ENCODE data around the gene NECTIN4. TPM values are rescaled to one million over a fixed set of nuclear protein-coding genes. Genes with fewer than 3 reads are reported as not detected.

Gene NECTIN4
- total RNA-seq, 4 donors from 2014 or later = 52.7 to 161 (median 96.2) TPM

DNA sequence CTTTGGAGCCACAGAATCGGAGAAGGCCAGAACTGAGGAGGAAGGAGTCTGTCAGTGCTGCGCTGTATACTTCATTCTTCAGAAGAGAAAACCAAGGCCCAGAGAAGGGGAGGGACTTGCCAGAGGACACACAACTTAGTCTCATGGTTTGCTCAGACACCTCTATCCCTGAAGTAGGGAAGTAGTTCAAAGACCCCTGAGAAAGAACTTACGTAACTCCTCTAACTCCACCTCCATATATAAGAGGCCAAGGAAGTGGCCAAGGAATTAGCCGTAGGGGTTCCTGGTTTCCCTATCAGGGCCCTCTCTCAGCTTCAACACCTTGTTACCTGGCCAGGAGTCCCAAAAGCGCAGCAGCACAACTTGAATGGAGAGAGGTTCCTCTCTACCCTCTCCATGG lies 580 bp upstream of the NECTIN4 start:
- intact Hi-C loops (cut with DNase I) = loop anchor here (10.0 kb wide), 1 partner anchor 55 kb away; the partner anchor contains the start of gene TSTD1

GRCh38 chr1:161088587-161089110 lies 709 bp downstream of the NECTIN4 start:
- no peaks in the 10 kb centered on the region for H3K36me3 ChIP-seq
- H3K27ac ChIP-seq = peak overlapping the region; percentile 90 to 97 (median 94)
- no peaks in the 10 kb centered on the region for H3K27me3 ChIP-seq
- no peaks in the 10 kb centered on the region for H3K9me3 ChIP-seq
- TF ChIP-seq, protein P1, sequence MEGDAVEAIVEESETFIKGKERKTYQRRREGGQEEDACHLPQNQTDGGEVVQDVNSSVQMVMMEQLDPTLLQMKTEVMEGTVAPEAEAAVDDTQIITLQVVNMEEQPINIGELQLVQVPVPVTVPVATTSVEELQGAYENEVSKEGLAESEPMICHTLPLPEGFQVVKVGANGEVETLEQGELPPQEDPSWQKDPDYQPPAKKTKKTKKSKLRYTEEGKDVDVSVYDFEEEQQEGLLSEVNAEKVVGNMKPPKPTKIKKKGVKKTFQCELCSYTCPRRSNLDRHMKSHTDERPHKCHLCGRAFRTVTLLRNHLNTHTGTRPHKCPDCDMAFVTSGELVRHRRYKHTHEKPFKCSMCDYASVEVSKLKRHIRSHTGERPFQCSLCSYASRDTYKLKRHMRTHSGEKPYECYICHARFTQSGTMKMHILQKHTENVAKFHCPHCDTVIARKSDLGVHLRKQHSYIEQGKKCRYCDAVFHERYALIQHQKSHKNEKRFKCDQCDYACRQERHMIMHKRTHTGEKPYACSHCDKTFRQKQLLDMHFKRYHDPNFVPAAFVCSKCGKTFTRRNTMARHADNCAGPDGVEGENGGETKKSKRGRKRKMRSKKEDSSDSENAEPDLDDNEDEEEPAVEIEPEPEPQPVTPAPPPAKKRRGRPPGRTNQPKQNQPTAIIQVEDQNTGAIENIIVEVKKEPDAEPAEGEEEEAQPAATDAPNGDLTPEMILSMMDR (IDR thresholded peaks at IDR 0.05) = no peak
- TF ChIP-seq POLR2A (IDR thresholded peaks at IDR 0.05) = no peak
- intact Hi-C loops (cut with DNase I) = no loop called here
- H3K4me3 ChIP-seq = peak overlapping the region; percentile 50 to 65 (median 64)
- no peak for DNase-seq
- peaks cover 16 to 85% (median 18%) of the 10 kb centered on the region in 3 donors for H3K4me1 ChIP-seq
- WGBS, 2 donors = 41 to 86% methylated on average over 3 of the region's 3 CpGs

More for the DNA sequence above, 580 bp upstream of the NECTIN4 start:
- H3K4me1 ChIP-seq = peaks cover 8 to 75% (median 11%) of the 10 kb centered on the region in 3 donors
- H3K9me3 ChIP-seq = no peaks in the 10 kb centered on the region
- no peaks in the 10 kb centered on the region for H3K36me3 ChIP-seq
- peak overlapping the region; percentile 50 to 65 (median 64) for H3K4me3 ChIP-seq
- no peaks in the 10 kb centered on the region for H3K27me3 ChIP-seq
- peak overlapping the region; percentile 90 to 97 (median 94) for H3K27ac ChIP-seq
- no peak for TF ChIP-seq POLR2A (IDR thresholded peaks at IDR 0.05)
- TF ChIP-seq, protein P1 (IDR thresholded peaks at IDR 0.05) = no peak
- DNase-seq = no peak
- WGBS, 2 donors = 86 to 88% methylated on average over 4 to 5 of the region's 5 CpGs

GRCh38 chr1:161086457-161086856 lies 2.9 kb downstream of the NECTIN4 start:
- TF ChIP-seq, protein P1 (IDR thresholded peaks at IDR 0.05) = no peak
- TF ChIP-seq POLR2A (IDR thresholded peaks at IDR 0.05) = peak in 1 of 4 donors; percentile 43
- intact Hi-C loops (cut with DNase I) = no loop called here
- WGBS, 2 donors = 0 to 60% methylated on average over 1 to 2 of the region's 4 CpGs
- Histone ChIP-seq H3K36me3 (no peaks in the 10 kb centered on the region), H3K4me1 (peaks cover 26 to 85% (median 30%) of the 10 kb centered on the region in 3 donors), H3K27me3 (no peaks in the 10 kb centered on the region), H3K4me3 (peak overlapping the region; percentile 50 to 65 (median 64)), H3K27ac (peak overlapping the region; percentile 90 to 97 (median 94)), H3K9me3 (no peaks in the 10 kb centered on the region)
- DNase-seq = no peak

DNA sequence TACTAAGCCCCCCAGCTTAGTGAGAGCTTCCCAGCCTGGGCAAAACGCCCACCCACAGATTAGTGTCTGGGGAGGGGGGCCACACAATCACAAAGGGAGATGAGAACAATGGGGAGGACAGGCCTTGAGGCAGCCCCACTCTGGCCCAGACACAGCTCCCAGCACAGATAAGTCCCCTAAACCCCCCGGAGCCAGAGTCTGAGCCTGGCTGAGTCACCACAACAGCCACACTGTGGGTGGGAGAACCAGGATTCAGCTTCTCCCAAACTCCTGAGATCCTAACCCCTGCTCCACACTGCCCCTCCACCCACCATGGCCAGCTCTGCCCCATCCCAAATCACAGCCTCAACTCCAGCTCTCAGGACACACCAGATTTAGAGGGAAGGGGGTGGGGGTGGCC lies 4.2 kb downstream of the NECTIN4 start:
- H3K4me1 ChIP-seq = peaks cover 33 to 86% (median 34%) of the 10 kb centered on the region in 3 donors
- no peak for DNase-seq
- no peaks in the 10 kb centered on the region for H3K9me3 ChIP-seq
- 57% methylated on average over 1 of the region's 2 CpGs; no CpG with 5 or more reads in 1 of the 2 donors for WGBS, 2 donors
- peak overlapping the region; percentile 50 to 65 (median 64) for H3K4me3 ChIP-seq
- H3K36me3 ChIP-seq = peaks cover 0 to 3% (median 0%) of the 10 kb centered on the region in 3 donors
- peak overlapping the region; percentile 89 to 97 (median 94) for H3K27ac ChIP-seq
- TF ChIP-seq POLR2A (IDR thresholded peaks at IDR 0.05) = no peak
- TF ChIP-seq, protein P1 (IDR thresholded peaks at IDR 0.05) = no peak
- no peaks in the 10 kb centered on the region for H3K27me3 ChIP-seq
- intact Hi-C loops (cut with DNase I) = no loop called here

- no peak for DNase-seq
- Histone ChIP-seq H3K27ac (peak overlapping the region; percentile 89 to 97 (median 94)), H3K4me1 (peaks cover 31 to 86% (median 32%) of the 10 kb centered on the region in 3 donors), H3K27me3 (peaks cover 0 to 4% (median 0%) of the 10 kb centered on the region in 4 donors), H3K36me3 (peaks cover 0 to 8% (median 0%) of the 10 kb centered on the region in 3 donors), H3K4me3 (peak overlapping the region; percentile 50 to 65 (median 64)), H3K9me3 (no peaks in the 10 kb centered on the region)
- 80% methylated on average over 1 of the region's 1 CpG; no CpG with 5 or more reads in 1 of the 2 donors for WGBS, 2 donors
- TF ChIP-seq POLR2A (IDR thresholded peaks at IDR 0.05) = no peak
- TF ChIP-seq, protein P1 (IDR thresholded peaks at IDR 0.05) = no peak
- intact Hi-C loops (cut with DNase I) = no loop called here
Observed at GRCh38 chr1:161084597-161084988, 4.8 kb downstream of the NECTIN4 start.

Measured in esophagus squamous epithelium (tissue), 5 donors.